Activated naive CD4-positive, alpha-beta T cell treated with anti-CD3 and anti-CD28 coated beads for 36 hours (primary cell): ENCODE results near the gene SLC4A1AP. TPM values are rescaled to one million over a fixed set of nuclear protein-coding genes. Genes with fewer than 3 reads are reported as not detected.
A peak's percentile ranks its signal among the peaks of the same experiment; 100 is the strongest.
"Not testable (repeated sequence)": the region's sequence is repeated elsewhere in the genome, so short reads cannot be mapped to it uniquely, and the experiment has no call there.

Experiments
- CTCF ChIA-PET: fragments of 350-600 bp; sonication (Branson Sonifier 250); formaldehyde crosslinking; loops from one replicate; lab custom pipeline; 2021; ENCODE audit warnings: antibody characterized with exemption; lab: Charles Lee
- DNase-seq: peaks from one replicate; pipeline ENCODE4 v3.0.0-alpha.2; 2020
- H3K27ac Mint-ChIP-seq: one replicate; pipeline ENCODE4 v1.8.0; 2021; ENCODE audit warnings: mild to moderate bottlenecking, mixed read lengths
- H3K27me3 Mint-ChIP-seq: one replicate; pipeline ENCODE4 v1.8.0; 2021; ENCODE audit warnings: low read depth, mixed read lengths
- H3K36me3 Mint-ChIP-seq: one replicate; pipeline ENCODE4 v1.8.0; 2021; ENCODE audit warnings: low read depth, mixed read lengths
- H3K4me1 Mint-ChIP-seq: one replicate; pipeline ENCODE4 v1.8.0; 2021; ENCODE audit warnings: low read depth, mixed read lengths
- H3K4me3 Mint-ChIP-seq: one replicate; pipeline ENCODE4 v1.8.0; 2021; ENCODE audit warnings: mild to moderate bottlenecking, moderate library complexity, mixed read lengths
- H3K9me3 Mint-ChIP-seq: one replicate; pipeline ENCODE4 v1.8.0; 2021; ENCODE audit warnings: mixed read lengths
- intact Hi-C: fragments of 100-400 bp; cut with micrococcal nuclease; formaldehyde crosslinking; loops from one replicate; pipeline ENCODE4 v1.15.1; 2023
- total RNA-seq, 2 experiments: library from RNA; stranded (reverse); gene quantifications; one replicate each; pipeline ENCODE4 v1.2.3, GENCODE V29; 2021

The SLC4A1AP gene
- total RNA-seq, 2 experiments from 2014 or later, result 21.2 to 22.2 TPM

- intact Hi-C loops, DNase-seq, H3K27ac Mint-ChIP-seq, H3K27me3 Mint-ChIP-seq, H3K9me3 Mint-ChIP-seq: not testable (repeated sequence)
- peaks cover 15% of the 10 kb centered on the region for H3K36me3 Mint-ChIP-seq
- peak overlapping the region; percentile 17 for H3K4me3 Mint-ChIP-seq
- CTCF ChIA-PET, result interaction anchor here (1.4 kb wide), 1 partner anchor 54 kb away, joined by 4 read pairs; no protein-coding TSS in a partner anchor
- peaks cover 13% of the 10 kb centered on the region for H3K4me1 Mint-ChIP-seq
These were observed 33.4 kb upstream of the SLC4A1AP start for GRCh38 chr2:27630257-27630656.

- H3K4me1 Mint-ChIP-seq, result peaks cover 19% of the 10 kb centered on the region
- no peaks in the 10 kb centered on the region for H3K27me3 Mint-ChIP-seq
- CTCF ChIA-PET, result no interaction called here
- no peak overlapping the region for H3K4me3 Mint-ChIP-seq
- H3K9me3 Mint-ChIP-seq, result no peaks in the 10 kb centered on the region
- no peak overlapping the region for H3K27ac Mint-ChIP-seq
- intact Hi-C loops, result no loop called here
- H3K36me3 Mint-ChIP-seq, result peaks cover 31% of the 10 kb centered on the region
- no peak for DNase-seq
These were observed 29.4 kb upstream of the SLC4A1AP start for GRCh38 chr2:27634291-27634690.

DNA sequence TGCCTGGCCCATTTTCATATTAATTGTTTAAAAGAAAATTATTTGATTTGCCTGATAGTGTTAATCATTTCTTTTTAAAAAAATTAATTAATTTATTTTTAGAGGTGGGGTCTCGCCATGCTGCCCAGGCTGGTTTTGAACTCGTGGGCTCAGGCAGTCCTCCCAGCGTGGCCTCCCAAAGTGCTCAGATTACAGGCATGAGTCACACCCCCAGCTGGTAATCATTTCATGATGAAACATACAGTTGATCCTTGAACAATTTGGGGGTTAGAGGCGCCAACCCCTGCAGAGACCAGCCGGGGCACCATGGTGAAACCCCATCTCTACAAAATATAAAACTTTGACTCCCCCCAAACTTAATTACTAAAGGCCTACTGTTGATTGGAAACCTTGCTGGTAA is 26.9 kb upstream of the SLC4A1AP start:
- intact Hi-C loops, result no loop called here
- DNase-seq, result peak; percentile 24
- CTCF ChIA-PET, result no interaction called here
- Mint-ChIP-seq H3K36me3 (peaks cover 36% of the 10 kb centered on the region), H3K4me3 (no peak overlapping the region), H3K9me3 (no peaks in the 10 kb centered on the region), H3K4me1 (peaks cover 20% of the 10 kb centered on the region), H3K27me3 (no peaks in the 10 kb centered on the region), H3K27ac (no peak overlapping the region)

- peak; percentile 17 for DNase-seq
These were observed 25.6 kb upstream of the SLC4A1AP start for GRCh38 chr2:27638037-27638637.

DNA sequence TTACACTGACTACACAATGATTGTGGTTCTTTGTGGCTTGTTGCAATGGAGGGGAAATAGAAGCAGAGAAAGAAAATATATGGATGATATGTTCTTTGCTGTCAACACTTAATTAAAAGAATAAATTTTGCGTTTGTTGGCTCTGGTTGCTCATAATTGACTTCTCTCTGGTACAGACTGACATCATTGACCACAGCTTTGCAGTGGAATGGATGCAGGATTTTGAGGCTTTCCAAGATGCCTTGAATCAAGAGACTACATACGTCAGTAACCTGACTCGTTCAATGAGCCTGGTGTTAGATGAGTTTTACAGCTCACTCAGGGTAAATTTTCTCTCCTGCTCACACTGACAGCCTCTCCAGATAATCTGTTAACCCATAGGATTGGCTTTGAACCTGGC is 25.0 kb upstream of the SLC4A1AP start:
- Mint-ChIP-seq H3K27me3 (no peaks in the 10 kb centered on the region), H3K36me3 (peaks cover 34% of the 10 kb centered on the region), H3K4me3 (peak overlapping the region; percentile 28), H3K9me3 (no peaks in the 10 kb centered on the region), H3K27ac (peak overlapping the region; percentile 92), H3K4me1 (peaks cover 20% of the 10 kb centered on the region)
- peak; percentile 37 for DNase-seq
- CTCF ChIA-PET, result interaction anchor here (2.2 kb wide), 1 partner anchor 45 kb away, joined by 7 read pairs; no protein-coding TSS in a partner anchor
- intact Hi-C loops, result loop anchor here (1.0 to 2.0 kb wide), 7 partner anchors 10 to 264 kb away; partner anchors contain the start of genes IFT172 and ZNF512

More at GRCh38 chr2:27638037-27638637, 25.6 kb upstream of the SLC4A1AP start:
- Mint-ChIP-seq H3K4me1 (peaks cover 20% of the 10 kb centered on the region), H3K9me3 (no peaks in the 10 kb centered on the region), H3K27ac (peak overlapping the region; percentile 92), H3K36me3 (peaks cover 34% of the 10 kb centered on the region), H3K27me3 (no peaks in the 10 kb centered on the region), H3K4me3 (peak overlapping the region; percentile 28)
- CTCF ChIA-PET, result interaction anchor here (0.7 kb wide), 1 partner anchor 274 kb away, joined by 4 read pairs; no protein-coding TSS in a partner anchor
- intact Hi-C loops, result loop anchor here (1.0 to 2.0 kb wide), 7 partner anchors 10 to 264 kb away; partner anchors contain the start of genes IFT172 and ZNF512

- CTCF ChIA-PET, result interaction anchor here (2.2 kb wide), 1 partner anchor 43 kb away, joined by 7 read pairs; no protein-coding TSS in a partner anchor
- Mint-ChIP-seq H3K27me3 (no peaks in the 10 kb centered on the region), H3K36me3 (peaks cover 19% of the 10 kb centered on the region), H3K9me3 (no peaks in the 10 kb centered on the region), H3K4me3 (no peak overlapping the region), H3K27ac (peak overlapping the region; percentile 19), H3K4me1 (peaks cover 20% of the 10 kb centered on the region)
- DNase-seq, result no peak
- intact Hi-C loops, result no loop called here
These were observed 22.9 kb upstream of the SLC4A1AP start for GRCh38 chr2:27640722-27641245.

DNA sequence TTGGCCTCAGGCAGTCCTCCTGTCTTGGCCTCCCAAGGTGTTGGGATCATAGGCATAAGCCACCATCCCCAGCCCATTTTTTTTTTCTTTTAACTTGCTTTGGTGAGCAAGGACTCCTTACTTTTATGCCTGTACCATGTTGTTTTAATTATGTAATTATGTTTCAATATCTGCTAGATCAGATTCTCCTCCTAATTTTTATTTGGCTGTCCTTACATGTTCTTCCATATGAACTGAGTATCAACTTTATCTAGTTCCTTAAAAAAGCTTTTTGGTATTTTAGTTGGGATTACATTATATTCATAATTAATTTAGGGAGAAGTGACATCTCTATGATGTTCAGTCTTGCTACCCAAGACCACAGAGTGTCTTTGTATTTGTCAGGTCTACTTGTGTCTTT is 18.5 kb upstream of the SLC4A1AP start:
- Mint-ChIP-seq H3K4me3 (no peak overlapping the region), H3K9me3 (no peaks in the 10 kb centered on the region), H3K27me3 (no peaks in the 10 kb centered on the region), H3K27ac (no peak overlapping the region), H3K4me1 (no peaks in the 10 kb centered on the region), H3K36me3 (peaks cover 12% of the 10 kb centered on the region)
- CTCF ChIA-PET, result interaction anchor here (2.2 kb wide), 1 partner anchor 38 kb away, joined by 6 read pairs; no protein-coding TSS in a partner anchor
- intact Hi-C loops, result no loop called here
- DNase-seq, result no peak

DNA sequence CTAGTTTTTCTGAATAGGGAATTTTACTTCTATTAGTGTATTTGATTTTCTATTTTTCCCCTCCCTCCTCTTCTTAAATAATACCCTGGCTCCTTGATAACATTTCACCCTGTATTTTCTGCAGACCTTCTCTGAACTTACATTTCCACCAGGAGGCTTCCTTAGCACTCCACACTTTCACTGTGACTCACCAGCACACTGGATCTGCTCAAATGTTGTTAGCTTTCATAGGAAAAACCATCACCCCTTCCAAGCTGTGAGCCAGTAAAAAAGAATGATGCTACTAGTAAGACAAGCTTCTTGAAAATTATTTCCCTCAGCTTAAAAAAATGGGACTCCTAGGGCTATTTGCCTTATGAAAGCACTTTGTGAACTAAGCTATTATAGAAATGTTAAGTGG is 16.4 kb upstream of the SLC4A1AP start:
- CTCF ChIA-PET, result interaction anchor here (1.1 to 3.7 kb wide), 3 partner anchors 29 to 36 kb away, joined by 3 to 17 read pairs (median 6); no protein-coding TSS in a partner anchor
- no peak overlapping the region for H3K27ac Mint-ChIP-seq
- peaks cover 8% of the 10 kb centered on the region for H3K36me3 Mint-ChIP-seq

GRCh38 chr2:27647737-27648136 is 16.0 kb upstream of the SLC4A1AP start:
- Mint-ChIP-seq H3K27ac (peak overlapping the region; percentile 77), H3K4me3 (no peak overlapping the region), H3K9me3 (no peaks in the 10 kb centered on the region), H3K36me3 (peaks cover 11% of the 10 kb centered on the region), H3K4me1 (peaks cover 4% of the 10 kb centered on the region), H3K27me3 (no peaks in the 10 kb centered on the region)
- CTCF ChIA-PET, result interaction anchor here (1.1 to 3.7 kb wide), 2 partner anchors 29 to 35 kb away, joined by 3 to 17 read pairs; no protein-coding TSS in a partner anchor
- DNase-seq, result no peak
- intact Hi-C loops, result no loop called here

More for the DNA sequence above, 16.4 kb upstream of the SLC4A1AP start:
- no peaks in the 10 kb centered on the region for H3K27me3 Mint-ChIP-seq
- intact Hi-C loops, result no loop called here
- DNase-seq, result no peak
- no peaks in the 10 kb centered on the region for H3K9me3 Mint-ChIP-seq
- H3K4me1 Mint-ChIP-seq, result no peaks in the 10 kb centered on the region
- H3K4me3 Mint-ChIP-seq, result no peak overlapping the region

DNA sequence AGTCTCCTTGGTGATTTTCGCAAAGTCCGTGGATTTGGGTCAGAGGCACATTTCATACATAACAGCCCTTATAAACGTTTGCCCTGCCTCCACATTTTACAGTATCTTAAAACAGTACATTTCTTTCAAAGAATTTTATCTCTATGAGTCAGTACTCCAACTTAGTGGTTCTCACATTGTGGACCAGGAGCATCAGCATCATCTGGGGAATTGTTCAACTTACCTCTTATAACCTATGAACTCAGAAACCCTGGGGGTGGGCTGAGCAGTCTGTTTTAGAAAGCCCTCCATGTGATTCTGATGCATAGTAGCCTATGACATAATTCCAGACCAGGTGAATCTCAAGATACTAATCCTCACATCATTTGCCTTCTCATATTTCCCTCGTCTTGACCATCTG is 12.6 kb upstream of the SLC4A1AP start:
- Mint-ChIP-seq H3K27ac (no peak overlapping the region), H3K4me3 (no peak overlapping the region), H3K27me3 (no peaks in the 10 kb centered on the region), H3K4me1 (peaks cover 24% of the 10 kb centered on the region), H3K36me3 (peaks cover 28% of the 10 kb centered on the region), H3K9me3 (no peaks in the 10 kb centered on the region)
- intact Hi-C loops, result no loop called here
- no peak for DNase-seq
- CTCF ChIA-PET, result interaction anchor here (3.7 kb wide), 1 partner anchor 32 kb away, joined by 17 read pairs; no protein-coding TSS in a partner anchor

DNA sequence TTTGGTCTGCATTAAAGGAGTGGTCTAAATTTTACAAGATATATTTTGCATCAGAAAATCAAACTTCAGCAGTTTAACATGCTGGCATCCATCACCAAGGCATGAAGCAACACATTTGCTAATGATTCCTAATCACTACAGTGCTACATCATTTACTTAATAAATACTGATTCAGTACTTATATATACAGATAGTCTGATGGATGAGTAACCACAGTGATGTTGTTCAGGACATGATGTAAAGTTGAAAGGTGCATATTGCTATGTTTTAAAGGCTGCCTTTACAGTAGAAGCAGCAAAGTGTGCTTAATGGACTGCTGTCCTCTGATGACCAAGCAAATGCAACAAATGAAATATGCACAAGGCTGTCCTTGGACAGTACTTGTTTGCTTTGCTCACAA is 11.3 kb upstream of the SLC4A1AP start:
- CTCF ChIA-PET, result interaction anchor here (0.5 kb wide), 1 partner anchor 91 kb away, joined by 3 read pairs; no protein-coding TSS in a partner anchor
- peak overlapping the region; percentile 41 for H3K27ac Mint-ChIP-seq
- H3K9me3 Mint-ChIP-seq, result no peaks in the 10 kb centered on the region
- intact Hi-C loops, result loop anchor here (1.0 kb wide), 1 partner anchor 14 kb away; no protein-coding TSS in a partner anchor
- H3K4me3 Mint-ChIP-seq, result no peak overlapping the region
- no peak for DNase-seq
- H3K36me3 Mint-ChIP-seq, result peaks cover 31% of the 10 kb centered on the region
- peaks cover 24% of the 10 kb centered on the region for H3K4me1 Mint-ChIP-seq
- no peaks in the 10 kb centered on the region for H3K27me3 Mint-ChIP-seq

- Mint-ChIP-seq H3K4me3 (no peak overlapping the region), H3K36me3 (peaks cover 28% of the 10 kb centered on the region), H3K27ac (peak overlapping the region; percentile 41), H3K9me3 (no peaks in the 10 kb centered on the region), H3K27me3 (no peaks in the 10 kb centered on the region), H3K4me1 (peaks cover 24% of the 10 kb centered on the region)
- DNase-seq, result no peak
- intact Hi-C loops, result loop anchor here (1.0 kb wide), 1 partner anchor 14 kb away; no protein-coding TSS in a partner anchor
- CTCF ChIA-PET, result interaction anchor here (0.8 kb wide), 1 partner anchor 62 kb away, joined by 3 read pairs; no protein-coding TSS in a partner anchor
These were observed 10.9 kb upstream of the SLC4A1AP start for GRCh38 chr2:27652790-27653189.
